Nephron progenitor cell (in vitro differentiated cells): ENCODE data around the gene SPATS2L.
A peak's percentile ranks its signal among the peaks of the same experiment; 100 is the strongest.

ENCODE experiments used
- DNase-seq: peaks from one replicate; pipeline ENCODE4 v3.0.0; 2021
- H3K27ac Mint-ChIP-seq: 2 replicates; pipeline ENCODE4 v1.8.0; 2021; ENCODE audit warnings: mild to moderate bottlenecking, moderate library complexity, mixed read lengths
- H3K27me3 Mint-ChIP-seq: 2 replicates; pipeline ENCODE4 v1.8.0; 2021; ENCODE audit warnings: mild to moderate bottlenecking, low read depth, mixed read lengths; ENCODE audit not compliant: poor library complexity
- H3K36me3 Mint-ChIP-seq: 2 replicates; pipeline ENCODE4 v1.8.0; 2021; ENCODE audit warnings: low read depth, mixed read lengths
- H3K4me1 Mint-ChIP-seq: 2 replicates; pipeline ENCODE4 v1.8.0; 2021; ENCODE audit warnings: mixed read lengths
- H3K4me3 Mint-ChIP-seq: 2 replicates; pipeline ENCODE4 v1.8.0; 2021; ENCODE audit warnings: mild to moderate bottlenecking, moderate library complexity, mixed read lengths
- H3K9me3 Mint-ChIP-seq: 2 replicates; pipeline ENCODE4 v1.8.0; 2021; ENCODE audit warnings: mild to moderate bottlenecking, moderate library complexity, mixed read lengths
- TF ChIP-seq, protein P1 (sequence below): fragments of 200-600 bp; sonication (generic); IDR thresholded peaks from 2 replicates; pipeline ENCODE4 v1.5.0; 2021; ENCODE audit warnings: antibody characterized with exemption

SPATS2L gene

DNA sequence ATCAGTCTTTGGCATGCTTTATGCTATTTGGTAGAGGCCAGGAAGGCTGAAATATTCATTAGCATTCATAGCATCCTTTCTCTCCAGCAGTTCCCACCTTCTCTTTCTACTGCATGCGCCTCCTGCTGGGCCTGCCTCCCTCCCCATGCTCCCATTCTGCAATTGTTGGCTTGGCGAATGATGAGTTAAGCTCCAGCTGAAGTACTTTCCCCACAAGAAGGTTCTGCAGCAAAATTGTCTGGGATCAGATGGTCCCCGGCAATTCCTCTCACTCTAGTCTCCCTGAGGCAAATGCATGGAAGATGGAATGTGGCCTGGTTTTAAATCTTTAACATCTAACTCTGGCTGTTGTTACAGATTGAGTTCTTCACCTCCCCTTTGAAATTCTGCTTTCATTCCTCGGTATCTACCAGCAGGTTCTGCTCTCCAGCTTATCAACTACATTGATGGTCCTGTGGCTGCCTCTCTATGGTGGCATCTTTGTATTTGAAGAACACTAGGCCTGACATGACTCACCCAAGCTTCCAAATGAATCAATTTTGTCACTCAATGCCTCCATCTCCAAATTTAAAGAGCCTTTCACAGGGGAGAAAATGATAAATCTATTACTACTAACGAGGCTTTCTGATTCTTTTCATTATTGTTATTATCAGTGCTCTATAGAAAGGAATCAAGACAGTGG, 147.5 kb downstream of the SPATS2L start:
- H3K9me3 Mint-ChIP-seq, result no peaks in the 10 kb centered on the region
- H3K36me3 Mint-ChIP-seq, result peaks cover 22% of the 10 kb centered on the region
- peaks cover 9% of the 10 kb centered on the region for H3K27me3 Mint-ChIP-seq
- peak overlapping the region; percentile 27 for H3K27ac Mint-ChIP-seq
- peaks cover 24% of the 10 kb centered on the region for H3K4me1 Mint-ChIP-seq
- no peak for DNase-seq
- H3K4me3 Mint-ChIP-seq, result no peak overlapping the region
- TF ChIP-seq, protein P1, sequence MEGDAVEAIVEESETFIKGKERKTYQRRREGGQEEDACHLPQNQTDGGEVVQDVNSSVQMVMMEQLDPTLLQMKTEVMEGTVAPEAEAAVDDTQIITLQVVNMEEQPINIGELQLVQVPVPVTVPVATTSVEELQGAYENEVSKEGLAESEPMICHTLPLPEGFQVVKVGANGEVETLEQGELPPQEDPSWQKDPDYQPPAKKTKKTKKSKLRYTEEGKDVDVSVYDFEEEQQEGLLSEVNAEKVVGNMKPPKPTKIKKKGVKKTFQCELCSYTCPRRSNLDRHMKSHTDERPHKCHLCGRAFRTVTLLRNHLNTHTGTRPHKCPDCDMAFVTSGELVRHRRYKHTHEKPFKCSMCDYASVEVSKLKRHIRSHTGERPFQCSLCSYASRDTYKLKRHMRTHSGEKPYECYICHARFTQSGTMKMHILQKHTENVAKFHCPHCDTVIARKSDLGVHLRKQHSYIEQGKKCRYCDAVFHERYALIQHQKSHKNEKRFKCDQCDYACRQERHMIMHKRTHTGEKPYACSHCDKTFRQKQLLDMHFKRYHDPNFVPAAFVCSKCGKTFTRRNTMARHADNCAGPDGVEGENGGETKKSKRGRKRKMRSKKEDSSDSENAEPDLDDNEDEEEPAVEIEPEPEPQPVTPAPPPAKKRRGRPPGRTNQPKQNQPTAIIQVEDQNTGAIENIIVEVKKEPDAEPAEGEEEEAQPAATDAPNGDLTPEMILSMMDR, result no peak

- H3K4me3 Mint-ChIP-seq, result no peak overlapping the region
- peaks cover 11% of the 10 kb centered on the region for H3K27me3 Mint-ChIP-seq
- H3K36me3 Mint-ChIP-seq, result peaks cover 22% of the 10 kb centered on the region
- H3K27ac Mint-ChIP-seq, result peak overlapping the region; percentile 93
- DNase-seq, result no peak
- TF ChIP-seq, protein P1, result no peak
- H3K9me3 Mint-ChIP-seq, result no peaks in the 10 kb centered on the region
- H3K4me1 Mint-ChIP-seq, result peaks cover 24% of the 10 kb centered on the region
Observed at GRCh38 chr2:200454927-200455801, 148.7 kb downstream of the SPATS2L start.

DNA sequence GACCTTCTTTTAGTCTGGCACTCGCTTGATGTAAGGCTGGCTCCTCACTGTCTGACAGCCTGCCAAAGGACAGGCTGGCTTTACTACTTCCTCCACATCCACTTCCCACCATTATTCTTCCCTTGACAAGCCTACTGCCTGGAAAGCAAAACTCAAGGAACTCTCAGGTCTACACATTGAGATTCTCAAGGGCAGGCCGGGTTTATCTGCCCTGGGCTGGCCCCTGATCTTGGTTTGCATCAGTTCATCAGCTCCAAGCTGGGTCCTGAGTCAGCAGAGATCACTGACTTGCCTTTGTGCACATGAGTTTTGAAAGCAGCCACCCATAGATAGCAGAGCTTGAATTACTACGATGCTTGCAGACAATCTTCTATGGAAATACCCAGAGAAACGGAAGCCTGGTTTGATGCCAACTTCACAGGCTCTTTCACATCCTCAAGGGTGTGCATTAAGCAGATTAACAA, 149.5 kb downstream of the SPATS2L start:
- Mint-ChIP-seq H3K27ac (peak overlapping the region; percentile 93), H3K4me1 (peaks cover 24% of the 10 kb centered on the region), H3K36me3 (peaks cover 17% of the 10 kb centered on the region), H3K27me3 (peaks cover 7% of the 10 kb centered on the region), H3K9me3 (no peaks in the 10 kb centered on the region), H3K4me3 (peak overlapping the region; percentile 31)
- TF ChIP-seq, protein P1, result no peak
- DNase-seq, result no peak

DNA sequence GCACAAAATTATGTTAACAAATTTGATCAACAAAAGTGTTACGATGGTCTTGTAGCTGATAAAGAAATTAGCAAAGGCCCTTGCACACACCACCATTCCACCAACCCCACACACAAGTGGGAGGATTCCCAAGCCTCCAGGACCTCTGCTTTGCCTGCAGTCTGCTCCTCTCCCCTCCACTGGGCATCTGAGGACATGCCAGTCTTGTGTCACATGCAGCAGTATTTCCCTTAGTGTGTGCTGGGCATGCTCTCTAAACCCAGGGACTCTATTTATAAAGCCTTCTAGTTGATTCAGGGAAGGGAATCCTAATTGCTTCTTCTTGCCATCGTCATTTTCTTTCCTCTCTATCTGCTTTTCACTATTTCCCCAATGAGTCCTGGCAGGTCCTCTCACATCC, 150.1 kb downstream of the SPATS2L start:
- Mint-ChIP-seq H3K36me3 (peaks cover 17% of the 10 kb centered on the region), H3K27me3 (peaks cover 7% of the 10 kb centered on the region), H3K9me3 (no peaks in the 10 kb centered on the region), H3K4me3 (no peak overlapping the region), H3K27ac (peak overlapping the region; percentile 21), H3K4me1 (peaks cover 24% of the 10 kb centered on the region)
- TF ChIP-seq, protein P1, result no peak
- no peak for DNase-seq

DNA sequence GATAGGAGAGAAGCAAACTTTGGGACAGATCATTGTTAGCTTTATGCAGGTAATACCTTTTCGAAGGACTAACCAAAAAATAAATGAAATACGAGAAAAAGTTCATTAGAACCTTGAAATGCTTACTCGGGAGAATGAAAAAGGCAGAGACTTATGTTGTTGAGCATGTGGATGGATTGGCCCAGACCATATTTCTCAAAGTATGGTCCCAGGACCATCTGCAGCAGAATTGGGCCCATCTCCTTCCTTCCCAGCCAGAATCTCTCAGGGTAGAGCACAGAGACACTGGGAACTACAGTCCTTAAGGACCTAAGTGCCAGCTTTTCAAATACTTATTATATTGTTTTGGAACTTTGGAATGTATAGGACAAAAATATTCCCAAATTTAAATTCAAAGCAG, 152.6 kb downstream of the SPATS2L start:
- H3K9me3 Mint-ChIP-seq, result no peaks in the 10 kb centered on the region
- H3K4me3 Mint-ChIP-seq, result no peak overlapping the region
- no peak for DNase-seq
- peaks cover 32% of the 10 kb centered on the region for H3K36me3 Mint-ChIP-seq
- peaks cover 24% of the 10 kb centered on the region for H3K4me1 Mint-ChIP-seq
- H3K27me3 Mint-ChIP-seq, result peaks cover 5% of the 10 kb centered on the region
- TF ChIP-seq, protein P1, result no peak
- H3K27ac Mint-ChIP-seq, result no peak overlapping the region
